B cell (primary cell): ENCODE data around the gene GPR45.

Experiments used
- CTCF ChIP-seq: fragments of 200-600 bp; IDR thresholded peaks from one replicate; pipeline ENCODE4 v1.8.0; 2022; ENCODE audit warnings: antibody characterized with exemption, mild to moderate bottlenecking
- EZH2 ChIP-seq: IDR thresholded peaks from 2 replicates; pipeline ENCODE4 v1.6.1; 2012; ENCODE audit warnings: borderline replicate concordance, low read depth, mild to moderate bottlenecking, moderate library complexity, low read length; ENCODE audit not compliant: insufficient read depth, poor library complexity, severe bottlenecking

GRCh38 chr2:105291981-105292380 lies 50.4 kb downstream of the GPR45 start:
- TF ChIP-seq CTCF (no peak), EZH2 (no peak)
